CD14-positive monocyte (primary cell): ENCODE measurements around the gene CCDC9B. TPM values are rescaled to one million over a fixed set of nuclear protein-coding genes. Genes with fewer than 3 reads are reported as not detected.
A peak's percentile ranks its signal among the peaks of the same experiment; 100 is the strongest.

Experiments
- DNase-seq, 3 donors: peaks; one replicate each; pipeline ENCODE4 v3.0.0-alpha.2; 2011 to 2022
- H2AFZ ChIP-seq: 2 replicates; pipeline ENCODE4 v1.6.0; 2012; ENCODE audit warnings: mild to moderate bottlenecking, low read depth, low read length, inconsistent platforms; ENCODE audit not compliant: insufficient read depth, poor library complexity, severe bottlenecking
- H3K27ac ChIP-seq, 2 donors: 1 replicate in 1 of 2; 2 replicates in 1 of 2; pipeline ENCODE4 v1.5.1; 2012 to 2013; ENCODE audit warnings: low read length in 2 of 2, control low read depth in 1 of 2, inconsistent platforms in 1 of 2, low read depth in 1 of 2, mild to moderate bottlenecking in 1 of 2
- H3K27me3 ChIP-seq, 2 donors: one replicate each; pipeline versions ENCODE4 v1.6.0 to v1.6.1; 2011 to 2013; ENCODE audit warnings: low read length in 2 of 2; ENCODE audit not compliant: control insufficient read depth in 2 of 2, insufficient read depth in 2 of 2
- H3K36me3 ChIP-seq, 2 donors: replicated peaks in 1 of 2; 1 replicate in 1 of 2; 2 replicates in 1 of 2; pipeline versions ENCODE4 v1.5.1 to v1.6.1; 2012 to 2013; ENCODE audit warnings: low read length in 2 of 2, control low read depth in 1 of 2, inconsistent platforms in 1 of 2, mild to moderate bottlenecking in 1 of 2; ENCODE audit not compliant: insufficient read depth in 2 of 2, control insufficient read depth in 1 of 2
- H3K4me1 ChIP-seq, 2 donors: 1 replicate in 1 of 2; 2 replicates in 1 of 2; pipeline versions ENCODE4 v1.5.1 to v1.6.1; 2012 to 2013; ENCODE audit warnings: low read length in 2 of 2, control low read depth in 1 of 2, inconsistent platforms in 1 of 2, mild to moderate bottlenecking in 1 of 2, moderate library complexity in 1 of 2; ENCODE audit not compliant: insufficient read depth in 2 of 2, control insufficient read depth in 1 of 2
- H3K4me2 ChIP-seq: replicated peaks from 2 replicates; pipeline ENCODE3; 2012; ENCODE audit warnings: low read length, moderate library complexity, mild to moderate bottlenecking; ENCODE audit not compliant: poor library complexity, severe bottlenecking; ENCODE audit errors: extremely low read depth
- H3K4me3 ChIP-seq, 3 experiments: fragments of 200-600 bp in 1 of 3; sonication (generic) in 1 of 3; replicated peaks in 1 of 3; 1 replicate in 2 of 3; 2 replicates in 1 of 3; pipeline ENCODE4 v1.5.1; 2011 to 2013; ENCODE audit warnings: low read length in 3 of 3, mild to moderate bottlenecking in 3 of 3, control low read depth in 2 of 3, low read depth in 2 of 3, inconsistent platforms in 1 of 3, moderate library complexity in 1 of 3
- H3K79me2 ChIP-seq: 2 replicates; pipeline ENCODE4 v1.6.0; 2012; ENCODE audit warnings: mild to moderate bottlenecking, control low read depth, inconsistent platforms, low read length, moderate library complexity; ENCODE audit not compliant: insufficient read depth
- H3K9ac ChIP-seq: 2 replicates; pipeline ENCODE4 v1.6.0; 2017; ENCODE audit warnings: low read length, mild to moderate bottlenecking; ENCODE audit not compliant: insufficient read depth, poor library complexity, severe bottlenecking
- H3K9me3 ChIP-seq, 2 donors: replicated peaks in 1 of 2; 1 replicate in 1 of 2; 2 replicates in 1 of 2; pipeline versions ENCODE4 v1.5.1 to v1.6.1; 2012 to 2013; ENCODE audit warnings: low read length in 2 of 2, control low read depth in 1 of 2; ENCODE audit not compliant: control insufficient read depth in 1 of 2, insufficient read depth in 1 of 2
- H4K20me1 ChIP-seq: 2 replicates; pipeline ENCODE4 v1.6.0; 2012; ENCODE audit warnings: mild to moderate bottlenecking, low read length, control low read depth, moderate library complexity; ENCODE audit not compliant: insufficient read depth
- H3K27ac Mint-ChIP-seq, 7 donors: one replicate each; pipeline ENCODE4 v1.8.0; 2020; ENCODE audit warnings: mild to moderate bottlenecking in 7 of 7, mixed read lengths in 7 of 7, moderate library complexity in 6 of 7, inconsistent platforms in 2 of 7
- H3K27me3 Mint-ChIP-seq, 3 donors: one replicate each; pipeline ENCODE4 v1.8.0; 2021 to 2022; ENCODE audit warnings: low read depth in 3 of 3, mild to moderate bottlenecking in 3 of 3, mixed read lengths in 3 of 3, moderate library complexity in 3 of 3, inconsistent platforms in 1 of 3
- H3K36me3 Mint-ChIP-seq, 2 donors: one replicate each; pipeline ENCODE4 v1.8.0; 2020; ENCODE audit warnings: mixed read lengths in 2 of 2, inconsistent platforms in 1 of 2, mild to moderate bottlenecking in 1 of 2
- H3K4me1 Mint-ChIP-seq: one replicate; pipeline ENCODE4 v1.8.0; 2020; ENCODE audit warnings: mild to moderate bottlenecking, mixed read lengths
- H3K4me3 Mint-ChIP-seq, 2 donors: one replicate each; pipeline ENCODE4 v1.8.0; 2020; ENCODE audit warnings: mild to moderate bottlenecking in 2 of 2, mixed read lengths in 2 of 2, moderate library complexity in 1 of 2
- H3K9me3 Mint-ChIP-seq, 7 donors: one replicate each; pipeline ENCODE4 v1.8.0; 2020 to 2022; ENCODE audit warnings: mixed read lengths in 7 of 7, mild to moderate bottlenecking in 6 of 7, moderate library complexity in 6 of 7, inconsistent platforms in 2 of 7
- CTCF ChIP-seq: fragments of 200-600 bp; IDR thresholded peaks from one replicate; pipeline ENCODE4 v1.8.0; 2022; ENCODE audit warnings: antibody characterized with exemption, mild to moderate bottlenecking
- WGBS: methylation state at CpG from one replicate; pipeline ENCODE4 v1.1.5; 2013; ENCODE audit warnings: missing lambda C conversion rate; ENCODE audit not compliant: insufficient coverage; 5-methylcytosine and 5-hydroxymethylcytosine counted together
- intact Hi-C, 2 donors: fragments of 100-400 bp; cut with micrococcal nuclease; formaldehyde crosslinking; loops; one replicate each; pipeline versions ENCODE4 v1.15.0 to v1.15.1; 2023
- polyA plus RNA-seq, 3 donors: library from polyadenylated mRNA; depleted of rRNA in 1 of 3; unstranded in 2 of 3; stranded (reverse) in 1 of 3; fragments of 300-500 nt in 2 of 3; fragments of >200 nt in 1 of 3; fragmentation: Illumina TruSeq in 2 of 3; gene quantifications; 1 replicate in 2 of 3; 2 replicates in 1 of 3; pipeline ENCODE4 v1.2.3, GENCODE V29; 2012 to 2021

The CCDC9B gene
- polyA plus RNA-seq, 3 donors = 0.13 to 2.2 (median 0.39) TPM

- intact Hi-C loops = loop anchor here (2.0 to 5.0 kb wide), 2 partner anchors 76 to 78 kb away; no protein-coding TSS in a partner anchor
- peaks cover 33% of the 10 kb centered on the region for H3K4me1 Mint-ChIP-seq
- Histone ChIP-seq H3K27me3 (no peaks in the 10 kb centered on the region), H2AFZ (no peak overlapping the region), H3K4me1 (peaks cover 31 to 43% of the 10 kb centered on the region in 2 donors), H3K9me3 (no peaks in the 10 kb centered on the region), H3K4me2 (no peak overlapping the region), H3K4me3 (no peak overlapping the region), H3K27ac (no peak overlapping the region), H3K9ac (no peak overlapping the region), H3K79me2 (no peaks in the 10 kb centered on the region), H3K36me3 (no peaks in the 10 kb centered on the region), H4K20me1 (no peaks in the 10 kb centered on the region)
- DNase-seq = peak; percentile 64 to 71 (median 69)
- no peak overlapping the region for H3K27ac Mint-ChIP-seq
- H3K27me3 Mint-ChIP-seq = peaks cover 0 to 9% (median 7%) of the 10 kb centered on the region in 3 donors
- TF ChIP-seq CTCF = peak; percentile 85
- 49% methylated on average over 11 of the region's 15 CpGs for WGBS
- no peak overlapping the region for H3K4me3 Mint-ChIP-seq
- no peaks in the 10 kb centered on the region for H3K36me3 Mint-ChIP-seq
- H3K9me3 Mint-ChIP-seq = peaks cover 0 to 5% (median 0%) of the 10 kb centered on the region in 7 donors
These were observed 3.9 kb upstream of the CCDC9B start for GRCh38 chr15:40344631-40345120.

- H3K4me3 Mint-ChIP-seq = no peak overlapping the region
These were observed 3.5 kb upstream of the CCDC9B start for GRCh38 chr15:40344217-40344616.

More at GRCh38 chr15:40344217-40344616, 3.5 kb upstream of the CCDC9B start:
- Mint-ChIP-seq H3K36me3 (no peaks in the 10 kb centered on the region), H3K4me1 (peaks cover 37% of the 10 kb centered on the region), H3K9me3 (peaks cover 0 to 5% (median 0%) of the 10 kb centered on the region in 7 donors), H3K27me3 (peaks cover 0 to 7% (median 7%) of the 10 kb centered on the region in 3 donors), H3K27ac (peak overlapping the region in 1 of 7 donors; percentile 62)
- no peak for TF ChIP-seq CTCF
- intact Hi-C loops = loop anchor here (2.0 to 5.0 kb wide), 2 partner anchors 77 to 78 kb away; no protein-coding TSS in a partner anchor
- H3K27me3 ChIP-seq = no peaks in the 10 kb centered on the region
- no peak overlapping the region for H3K4me3 ChIP-seq
- H2AFZ ChIP-seq = no peak overlapping the region
- H3K4me1 ChIP-seq = peaks cover 35 to 48% of the 10 kb centered on the region in 2 donors
- WGBS = 43% methylated on average over 3 of the region's 6 CpGs
- DNase-seq = no peak
- no peaks in the 10 kb centered on the region for H3K9me3 ChIP-seq
- no peaks in the 10 kb centered on the region for H4K20me1 ChIP-seq
- no peak overlapping the region for H3K4me2 ChIP-seq
- H3K27ac ChIP-seq = no peak overlapping the region
- no peaks in the 10 kb centered on the region for H3K79me2 ChIP-seq
- H3K9ac ChIP-seq = no peak overlapping the region
- H3K36me3 ChIP-seq = no peaks in the 10 kb centered on the region
